Measurements from ENCODE around the gene ARHGEF37. TPM values are rescaled to one million over a fixed set of nuclear protein-coding genes. Genes with fewer than 3 reads are reported as not detected.

Gene ARHGEF37
- total RNA-seq, 1 experiment from 2014 or later, result 0.42 TPM

GRCh38 chr5:149638546-149639241, 57.4 kb downstream of the ARHGEF37 start:
- Histone ChIP-seq H2BK15ac (ENCODE audit: low read depth, low read length) (no peak overlapping the region), H2BK5ac (ENCODE audit: insufficient read length, low read length) (no peak overlapping the region), H3K27me3 (ENCODE audit: insufficient read depth, low read length) (no peaks in the 10 kb centered on the region), H3K56ac (ENCODE audit: insufficient read length, low read depth, low read length) (no peak overlapping the region), H3K79me2 (ENCODE audit: insufficient read depth, low read length) (no peaks in the 10 kb centered on the region), H3K9ac (ENCODE audit: extremely low read depth, insufficient read length, low read length) (no peak overlapping the region), H3K4me2 (ENCODE audit: insufficient read depth, insufficient read length, low read length) (no peak overlapping the region), H3K18ac (ENCODE audit: insufficient read length, low read depth, low read length) (no peak overlapping the region), H3T11ph (ENCODE audit: low read length) (no peak overlapping the region), H3K9me3 (ENCODE audit: control insufficient read depth, low read depth, low read length) (no peaks in the 10 kb centered on the region), H2AK5ac (ENCODE audit: insufficient read length, low read length) (no peak overlapping the region), H3K23ac (ENCODE audit: insufficient read length, low read depth, low read length) (no peak overlapping the region), H3K79me1 (ENCODE audit: insufficient read depth, low read depth, low read length, poor library complexity, severe bottlenecking) (no peaks in the 10 kb centered on the region), H3K27ac (ENCODE audit: insufficient read length, low read depth, low read length) (no peak overlapping the region), H4K5ac (ENCODE audit: insufficient read length, low read depth, low read length) (no peak overlapping the region), H2AFZ (ENCODE audit: low read length) (no peak overlapping the region), H3K23me2 (ENCODE audit: insufficient read length, low read depth, low read length, poor library complexity, severe bottlenecking) (no peaks in the 10 kb centered on the region), H3K14ac (ENCODE audit: insufficient read depth, low read length) (no peak overlapping the region; the same call in 1 of the 2 replicates), H3K4ac (ENCODE audit: low read depth, low read length) (no peak overlapping the region), H3K4me1 (ENCODE audit: insufficient read depth, low read length) (0 out of 2 replicates have a peak, but pooled peaks cover 2% of the 10 kb centered on the region), H4K91ac (ENCODE audit: insufficient read length, low read depth, low read length) (no peak overlapping the region), H2BK12ac (ENCODE audit: insufficient read length, low read depth, low read length) (no peak overlapping the region), H4K20me1 (ENCODE audit: control insufficient read depth, insufficient read depth, insufficient read length) (peaks cover 3% of the 10 kb centered on the region), H4K8ac (replicated peaks; ENCODE audit: insufficient read length, low read depth, low read length) (no peak overlapping the region), H2BK120ac (ENCODE audit: low read depth, low read length, poor library complexity, severe bottlenecking) (no peak overlapping the region), H2BK20ac (ENCODE audit: low read depth, low read length, poor library complexity, severe bottlenecking) (no peak overlapping the region)
- DNase-seq, result no peak
- no peaks in the 10 kb centered on the region for H3K9me3 Mint-ChIP-seq
- TF ChIP-seq CTCF (conservative IDR thresholded peaks at IDR 0.05), result no peak
- H3K4me1 Mint-ChIP-seq, result peaks cover 4 to 5% of the 10 kb centered on the region in 2 experiments
- no peak overlapping the region for H3K4me3 Mint-ChIP-seq
- no CpG with 5 or more reads among the region's 9 CpGs for WGBS (ENCODE audit: extremely low coverage, insufficient read length, low lambda C conversion rate)
- H3K36me3 Mint-ChIP-seq (ENCODE audit: insufficient read depth in 1 of 3, low read depth in 3 of 3), result no peaks in the 10 kb centered on the region
- H3K27me3 Mint-ChIP-seq (ENCODE audit: low read depth), result peaks cover 2% of the 10 kb centered on the region; the same call in 1 of the 2 replicates
- no peak overlapping the region for H3K27ac Mint-ChIP-seq
